AG04450 (cell line): ENCODE results near the gene YBX1. TPM values are rescaled to one million over a fixed set of nuclear protein-coding genes. Genes with fewer than 3 reads are reported as not detected.

Experiments
- CTCF ChIA-PET: fragments of 300-600, 350-600 bp; formaldehyde crosslinking; extraction: SDS; loops from one replicate; lab custom pipeline; 2022; ENCODE audit warnings: antibody characterized with exemption, inconsistent platforms; lab: Charles Lee
- POLR2A ChIA-PET: fragments of 350-600 bp; formaldehyde crosslinking; extraction: SDS; loops from one replicate; lab custom pipeline; 2021; ENCODE audit warnings: antibody characterized with exemption, inconsistent platforms; lab: Yijun Ruan, JAX
- DNase-seq: peaks from one replicate; pipeline ENCODE4 v3.0.0-alpha.2; 2011; ENCODE audit warnings: low read depth, low spot score
- H3K27ac ChIP-seq: one replicate; pipeline ENCODE4 v1.5.1; 2012; ENCODE audit warnings: low read depth, low read length, control low read depth
- H3K27me3 ChIP-seq: one replicate; pipeline ENCODE4 v1.6.0; 2012; ENCODE audit warnings: low read length; ENCODE audit not compliant: control insufficient read depth, insufficient read depth
- H3K4me3 ChIP-seq: 2 replicates; pipeline ENCODE4 v1.5.1; 2011; ENCODE audit warnings: mild to moderate bottlenecking, low read depth, low read length, control low read depth
- H3K9me3 ChIP-seq: 2 replicates; pipeline ENCODE4 v1.5.1; 2012; ENCODE audit warnings: low read length; ENCODE audit not compliant: control insufficient read depth, insufficient read depth
- CTCF ChIP-seq: IDR thresholded peaks from 2 replicates; pipeline ENCODE4 v1.5.1; 2011; ENCODE audit warnings: low read depth, low read length, control low read depth, inconsistent platforms
- polyA plus RNA-seq: library from polyadenylated mRNA; depleted of rRNA; stranded (reverse); fragments of >200 nt; gene quantifications from 2 replicates; pipeline ENCODE4 v1.2.3, GENCODE V29; 2011

The YBX1 gene
- polyA plus RNA-seq, 1 experiment: 636 TPM

- ChIA-PET POLR2A (interaction anchor here (1.2 kb wide), 2 partner anchors 20 to 64 kb away, joined by 3 to 4 read pairs; partner anchors contain the start of genes C1orf50, P3H1 and YBX1), CTCF (interaction anchor here (1.1 to 1.8 kb wide), 4 partner anchors 11 to 170 kb away, joined by 3 to 8 read pairs (median 4); no protein-coding TSS in a partner anchor)
- no peak for DNase-seq
- no peaks in the 10 kb centered on the region for H3K27me3 ChIP-seq
- H3K9me3 ChIP-seq: no peaks in the 10 kb centered on the region
- H3K27ac ChIP-seq: peak overlapping the region; percentile 11
- no peak for TF ChIP-seq CTCF
- no peak overlapping the region for H3K4me3 ChIP-seq
Observed at GRCh38 chr1:42746436-42747105, 64.4 kb downstream of the YBX1 start.

GRCh38 chr1:42747125-42747524 lies 64.9 kb downstream of the YBX1 start:
- peak; percentile 59 for TF ChIP-seq CTCF
- DNase-seq: no peak
- Histone ChIP-seq H3K9me3 (no peaks in the 10 kb centered on the region), H3K27me3 (no peaks in the 10 kb centered on the region), H3K4me3 (no peak overlapping the region), H3K27ac (no peak overlapping the region)
- CTCF ChIA-PET: interaction anchor here (1.1 to 1.8 kb wide), 4 partner anchors 10 to 170 kb away, joined by 3 to 8 read pairs (median 4); no protein-coding TSS in a partner anchor
- POLR2A ChIA-PET: interaction anchor here (1.2 kb wide), 1 partner anchor 20 kb away, joined by 3 read pairs; the partner anchor contains the start of genes C1orf50 and P3H1

GRCh38 chr1:42748021-42748420 lies 65.8 kb downstream of the YBX1 start:
- DNase-seq: no peak
- TF ChIP-seq CTCF: no peak
- Histone ChIP-seq H3K27me3 (no peaks in the 10 kb centered on the region), H3K27ac (no peak overlapping the region), H3K4me3 (no peak overlapping the region), H3K9me3 (no peaks in the 10 kb centered on the region)
- CTCF ChIA-PET: no interaction called here
- POLR2A ChIA-PET: no interaction called here

GRCh38 chr1:42748461-42749410 lies 66.5 kb downstream of the YBX1 start:
- no peak for DNase-seq
- Histone ChIP-seq H3K27ac (no peak overlapping the region), H3K4me3 (no peak overlapping the region), H3K27me3 (no peaks in the 10 kb centered on the region), H3K9me3 (no peaks in the 10 kb centered on the region)
- TF ChIP-seq CTCF: no peak
- POLR2A ChIA-PET: no interaction called here
- CTCF ChIA-PET: interaction anchor here (0.9 to 1.2 kb wide), 2 partner anchors 10 to 171 kb away, joined by 3 to 4 read pairs; no protein-coding TSS in a partner anchor
